NB4 (cell line): Measurements from ENCODE around the gene TSPAN6.

Experiments
- DNase-seq: peaks from one replicate; pipeline ENCODE4 v3.0.0; 2010; ENCODE audit warnings: low read depth
- H3K4me3 ChIP-seq: one replicate; pipeline ENCODE4 v1.5.1; 2011; ENCODE audit warnings: mild to moderate bottlenecking, low read depth, low read length, moderate library complexity
- CTCF ChIP-seq: IDR thresholded peaks from one replicate; pipeline ENCODE4 v1.5.1; 2012; ENCODE audit warnings: low read depth, low read length
- MAX ChIP-seq: IDR thresholded peaks from 2 replicates; pipeline ENCODE4 v1.6.1; 2011; ENCODE audit warnings: low read depth, low read length
- MYC ChIP-seq: IDR thresholded peaks from 2 replicates; pipeline ENCODE4 v1.6.1; 2011; ENCODE audit warnings: low read depth, low read length
- POLR2A ChIP-seq: IDR thresholded peaks from 2 replicates; pipeline ENCODE4 v1.6.1; 2011; ENCODE audit warnings: mild to moderate bottlenecking; ENCODE audit not compliant: insufficient read length; ENCODE audit errors: extremely low read depth

Gene TSPAN6

GRCh38 chrX:100649550-100650356 is 13.1 kb upstream of the TSPAN6 start:
- peak; percentile 3 for DNase-seq

GRCh38 chrX:100648458-100649417 is 12.1 kb upstream of the TSPAN6 start:
- DNase-seq, result no peak
- TF ChIP-seq MAX (no peak), MYC (no peak), CTCF (no peak), POLR2A (no peak)
- H3K4me3 ChIP-seq, result no peak overlapping the region

More at GRCh38 chrX:100649550-100650356, 13.1 kb upstream of the TSPAN6 start:
- no peak overlapping the region for H3K4me3 ChIP-seq
- TF ChIP-seq MAX (no peak), POLR2A (no peak), MYC (no peak), CTCF (no peak)

GRCh38 chrX:100647739-100648138 is 11.1 kb upstream of the TSPAN6 start:
- no peak for TF ChIP-seq CTCF
- TF ChIP-seq MAX, result no peak
- no peak for TF ChIP-seq POLR2A
- no peak overlapping the region for H3K4me3 ChIP-seq
- DNase-seq, result no peak

- DNase-seq, result no peak
- H3K4me3 ChIP-seq, result no peak overlapping the region
- TF ChIP-seq CTCF, result no peak
- no peak for TF ChIP-seq MAX
- TF ChIP-seq MYC, result no peak
- TF ChIP-seq POLR2A, result no peak
Observed at GRCh38 chrX:100647095-100647494, 10.5 kb upstream of the TSPAN6 start.

- no peak for TF ChIP-seq POLR2A
- no peak for TF ChIP-seq MAX
- TF ChIP-seq MYC, result no peak
- TF ChIP-seq CTCF, result no peak
- DNase-seq, result no peak
- no peak overlapping the region for H3K4me3 ChIP-seq
Observed at GRCh38 chrX:100645106-100645505, 8.5 kb upstream of the TSPAN6 start.
